C1 segment of cervical spinal cord (tissue), 14 donors: ENCODE data around the gene PLCB4.

ENCODE experiments used
- DNase-seq, 14 donors: peaks; one replicate each; lab custom pipeline; 2025; lab: John Stamatoyannopoulos, UW

PLCB4 gene

DNA sequence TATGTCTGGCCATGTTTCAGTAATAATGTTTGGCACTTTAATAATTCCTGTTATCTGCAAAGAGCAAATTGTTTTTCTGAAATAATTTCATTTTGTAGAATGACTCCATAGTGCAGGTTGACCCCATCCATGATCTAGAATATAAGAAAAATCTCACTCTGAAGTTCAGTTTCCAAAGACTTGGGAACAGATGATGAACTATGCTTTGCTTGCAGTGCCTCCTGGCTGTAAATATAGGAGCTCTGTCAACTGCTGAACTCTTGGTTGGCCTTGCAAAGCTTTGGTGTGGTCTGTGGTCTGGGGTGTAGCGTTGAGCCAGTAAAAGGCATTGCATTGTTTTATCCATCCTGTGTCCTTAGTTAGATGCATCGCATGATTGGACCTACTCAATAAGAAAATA, 104.0 kb downstream of the PLCB4 start:
- DNase-seq, result no peak

DNA sequence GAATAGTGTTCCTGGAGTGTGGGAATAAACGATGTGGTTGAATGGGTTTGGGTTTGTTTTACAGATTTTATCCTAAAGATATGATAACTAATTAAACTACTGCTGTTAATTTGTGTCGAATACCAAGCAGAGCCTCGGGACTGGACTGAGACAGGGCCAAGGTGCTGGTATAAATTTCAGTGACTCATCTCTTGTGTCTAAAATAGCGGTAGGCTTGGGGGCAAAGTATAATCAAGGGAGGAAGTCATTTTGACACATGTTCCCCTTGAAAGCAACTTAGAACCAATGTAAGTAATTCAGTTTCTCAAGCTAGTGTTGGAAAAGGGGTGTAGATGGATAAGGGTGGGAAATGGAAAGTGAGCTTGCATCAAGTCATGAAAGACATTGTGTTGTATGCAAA, 108.4 kb downstream of the PLCB4 start:
- DNase-seq, result no peak

DNA sequence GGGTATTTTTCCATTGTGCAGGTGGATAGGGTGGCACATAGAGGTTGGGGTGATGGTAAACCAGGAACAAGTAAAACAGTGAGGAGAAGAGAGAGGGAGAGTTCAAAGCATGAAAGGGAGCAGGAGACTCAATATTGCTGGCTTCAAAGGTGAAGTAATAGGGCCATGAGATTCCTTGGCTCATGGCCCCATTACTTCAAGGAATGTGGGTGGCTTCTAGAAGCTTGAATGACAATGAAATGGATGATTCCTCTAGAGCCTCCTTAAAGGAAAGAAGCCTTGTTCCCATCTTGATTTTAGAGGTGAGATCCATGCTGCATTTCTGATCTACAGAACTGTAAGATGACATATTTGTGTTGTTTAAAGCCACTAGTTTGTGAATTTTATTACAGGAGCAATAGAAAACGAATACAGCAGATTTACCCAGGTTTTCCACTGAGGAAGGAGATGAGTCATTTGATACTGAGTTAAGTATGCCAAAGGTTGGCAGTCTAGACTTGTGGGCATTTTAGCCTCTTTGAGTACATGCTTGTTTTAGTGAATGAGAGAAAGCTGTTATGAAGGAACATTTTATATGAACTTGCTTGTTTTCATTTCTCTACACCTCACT, 110.4 kb downstream of the PLCB4 start:
- no peak for DNase-seq

DNA sequence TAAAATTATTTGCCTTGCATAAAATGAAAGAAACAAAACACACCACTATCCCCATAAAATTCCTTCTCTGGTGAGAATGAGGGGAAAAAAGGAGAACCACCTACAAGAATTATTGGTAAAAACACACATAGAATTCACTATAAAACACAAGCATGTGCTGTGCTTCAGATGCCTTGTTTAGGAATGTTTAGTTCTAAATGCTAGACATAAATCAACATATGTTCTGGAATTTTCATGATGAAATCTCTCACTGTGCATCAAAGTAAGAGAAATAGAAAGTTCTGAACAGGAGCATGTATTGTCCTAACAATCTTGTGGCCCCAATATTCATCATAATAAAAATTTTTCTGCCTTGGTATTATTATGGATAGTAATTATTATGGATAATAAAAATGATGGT, 111.0 kb downstream of the PLCB4 start:
- DNase-seq, result no peak

DNA sequence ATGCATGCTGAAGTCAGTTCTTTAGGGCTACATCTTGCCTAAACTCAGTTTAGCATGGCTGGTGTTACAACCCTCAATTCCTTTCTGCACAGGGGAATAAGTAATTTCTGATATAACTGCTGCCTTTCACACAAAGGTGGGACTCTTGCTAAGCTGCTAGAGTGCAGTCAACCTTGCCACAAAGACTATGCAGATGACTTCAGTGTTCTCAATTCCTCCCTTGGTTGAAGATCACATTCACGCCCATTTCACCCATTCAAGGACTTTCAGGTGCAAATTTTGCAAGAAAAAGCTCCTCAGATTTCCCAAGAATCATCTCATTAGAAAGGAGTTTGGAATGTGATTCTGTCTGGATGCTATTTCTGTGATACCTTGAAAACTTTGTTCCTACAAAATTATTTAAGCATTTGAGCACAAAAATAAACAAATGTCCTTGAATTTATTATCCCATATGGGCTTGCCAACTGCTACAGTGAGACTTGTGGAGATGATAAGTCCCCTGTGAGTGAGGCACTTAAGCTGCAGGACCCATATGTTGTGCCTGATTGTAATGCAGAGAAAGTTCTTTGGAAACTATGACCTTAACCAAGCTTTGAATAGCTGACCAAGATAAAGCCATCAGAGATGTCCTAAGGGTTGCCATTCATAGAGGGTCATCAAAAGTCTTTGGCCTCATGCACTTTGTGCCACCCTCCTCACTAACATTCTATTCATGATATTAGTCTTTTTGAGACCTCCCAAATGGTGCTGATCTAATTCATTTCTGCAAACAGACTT, 111.8 kb downstream of the PLCB4 start:
- DNase-seq, result no peak

DNA sequence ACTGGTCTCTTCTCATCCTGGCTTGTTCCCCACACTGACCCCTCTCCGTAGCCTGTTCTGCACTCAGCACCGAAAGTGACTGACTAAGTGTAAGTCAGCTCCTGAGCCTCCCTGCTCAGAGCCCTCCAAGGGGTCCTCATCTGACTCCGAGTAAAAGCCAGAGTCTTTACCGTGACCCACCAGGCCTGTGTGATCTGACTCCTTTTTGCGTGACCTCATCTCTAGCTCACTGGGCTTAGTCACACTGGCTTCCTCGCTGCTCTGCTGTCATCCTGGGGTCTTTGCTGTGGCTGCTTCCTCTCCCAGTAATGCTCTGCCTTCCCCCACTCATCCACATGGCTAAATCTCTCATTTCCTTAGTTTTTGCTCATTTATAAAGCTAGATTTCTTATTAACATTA, 116.6 kb downstream of the PLCB4 start:
- no peak for DNase-seq

DNA sequence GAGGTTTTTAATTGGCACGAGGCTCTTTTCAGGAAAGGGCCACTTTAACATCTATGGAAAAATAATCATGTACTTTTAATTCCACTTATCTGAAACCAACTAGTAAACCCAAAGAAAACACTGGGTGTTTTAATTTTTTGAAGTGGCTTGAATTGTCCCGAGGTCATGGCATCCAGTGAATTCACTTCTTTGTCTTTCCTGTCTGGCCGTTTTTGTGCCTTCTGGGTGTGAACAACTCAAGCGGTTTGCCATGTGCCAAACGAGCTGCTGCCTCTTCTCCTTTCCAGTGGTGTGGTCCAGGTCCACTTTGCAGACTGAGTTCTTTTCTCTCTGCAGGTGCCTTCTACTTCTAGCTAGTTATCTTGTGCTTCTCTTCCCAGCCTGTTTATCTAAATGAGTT, 117.5 kb downstream of the PLCB4 start:
- no peak for DNase-seq

DNA sequence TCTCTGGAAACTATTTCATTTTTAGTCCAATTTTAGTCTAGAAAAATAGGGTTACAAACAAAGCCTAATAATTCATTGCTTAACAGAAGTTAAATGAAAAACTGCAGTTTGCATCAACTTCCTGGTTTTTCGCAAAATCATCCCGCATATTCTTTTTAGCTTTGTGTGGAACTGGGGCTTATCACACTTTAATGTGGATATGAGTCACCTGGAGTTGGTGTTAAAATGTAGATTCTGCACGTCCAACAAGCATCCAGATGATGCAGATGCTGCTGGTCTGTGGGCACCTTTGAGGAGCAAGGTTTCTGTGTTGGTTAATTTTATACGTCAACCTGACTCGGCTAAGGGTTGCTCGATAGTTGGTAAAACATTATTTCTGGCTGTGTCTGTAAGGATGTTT, 126.1 kb downstream of the PLCB4 start:
- no peak for DNase-seq

DNA sequence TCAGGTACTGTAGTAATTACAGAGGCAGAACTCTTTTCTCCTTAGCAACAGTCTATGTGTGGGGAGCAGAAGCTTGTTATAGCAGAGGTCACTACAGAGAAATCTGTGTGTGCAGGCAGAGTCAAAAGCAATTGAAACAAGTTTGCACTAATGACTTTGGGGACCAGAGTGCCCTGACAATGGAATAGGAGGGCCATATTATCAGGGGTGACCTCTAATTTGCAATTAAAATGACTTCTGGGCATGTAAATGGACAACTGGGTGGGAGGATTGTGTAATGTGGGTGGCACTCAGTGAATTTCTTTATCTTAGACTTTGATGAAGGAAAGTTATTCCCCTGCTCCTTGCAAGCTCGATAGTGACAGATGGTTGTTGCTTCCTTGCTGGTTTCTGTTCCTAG, 127.2 kb downstream of the PLCB4 start:
- DNase-seq, result no peak

DNA sequence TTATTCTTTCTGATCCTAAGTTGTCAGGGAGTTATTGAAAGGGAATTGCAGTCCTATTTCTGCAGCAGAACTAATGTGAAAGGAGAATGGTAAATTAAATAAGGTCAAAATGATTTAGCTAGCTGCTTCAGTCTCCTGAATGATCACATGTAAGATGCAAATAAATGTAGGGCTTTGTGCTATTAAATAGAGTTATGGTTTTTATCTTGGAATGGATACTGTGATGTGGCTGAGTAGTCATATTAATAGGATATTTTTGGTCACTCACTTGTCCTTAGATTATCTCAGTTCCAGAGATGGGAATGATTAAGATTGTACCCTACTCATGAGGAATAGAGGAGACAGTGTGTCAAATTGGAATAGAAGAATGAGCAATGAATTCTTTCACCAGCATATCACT, 129.6 kb downstream of the PLCB4 start:
- no peak for DNase-seq

DNA sequence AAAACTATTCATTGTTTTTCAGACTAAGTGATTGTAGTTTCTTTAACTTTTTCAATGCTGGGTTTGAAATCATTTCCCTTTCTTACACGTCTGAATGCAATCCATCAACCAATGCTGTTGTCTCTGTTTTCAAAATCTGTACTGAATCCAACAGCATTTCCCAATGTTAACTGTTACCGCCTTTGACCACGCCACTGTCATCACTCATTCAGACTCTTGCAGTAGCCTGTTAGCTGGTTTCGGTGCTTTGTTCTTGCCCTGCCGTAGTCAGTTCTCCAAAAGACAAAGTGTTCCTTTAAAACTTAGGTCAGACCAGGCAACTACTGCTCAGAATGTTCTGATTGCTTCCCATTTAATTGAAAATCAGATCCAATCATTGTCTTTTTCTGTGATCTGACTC, 131.3 kb downstream of the PLCB4 start:
- no peak for DNase-seq

DNA sequence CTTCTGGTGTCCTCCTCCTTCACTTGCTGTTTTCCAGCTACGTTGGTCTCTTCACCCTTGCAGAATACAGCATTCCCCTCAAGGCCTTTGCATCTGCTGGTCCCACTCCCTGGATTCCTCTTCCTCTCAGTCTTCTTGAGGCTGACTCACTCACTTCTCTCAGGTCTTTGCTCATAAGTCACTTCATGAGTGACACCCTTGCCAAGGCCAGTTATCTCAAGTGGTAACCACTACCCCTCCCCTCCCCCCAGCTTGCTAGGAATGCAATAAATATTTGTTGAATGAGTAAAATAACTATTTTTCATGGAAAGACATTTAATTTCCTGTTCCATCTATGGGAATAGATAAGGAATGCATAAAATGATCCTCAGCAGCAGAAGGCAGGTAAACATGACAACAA, 131.7 kb downstream of the PLCB4 start:
- no peak for DNase-seq

DNA sequence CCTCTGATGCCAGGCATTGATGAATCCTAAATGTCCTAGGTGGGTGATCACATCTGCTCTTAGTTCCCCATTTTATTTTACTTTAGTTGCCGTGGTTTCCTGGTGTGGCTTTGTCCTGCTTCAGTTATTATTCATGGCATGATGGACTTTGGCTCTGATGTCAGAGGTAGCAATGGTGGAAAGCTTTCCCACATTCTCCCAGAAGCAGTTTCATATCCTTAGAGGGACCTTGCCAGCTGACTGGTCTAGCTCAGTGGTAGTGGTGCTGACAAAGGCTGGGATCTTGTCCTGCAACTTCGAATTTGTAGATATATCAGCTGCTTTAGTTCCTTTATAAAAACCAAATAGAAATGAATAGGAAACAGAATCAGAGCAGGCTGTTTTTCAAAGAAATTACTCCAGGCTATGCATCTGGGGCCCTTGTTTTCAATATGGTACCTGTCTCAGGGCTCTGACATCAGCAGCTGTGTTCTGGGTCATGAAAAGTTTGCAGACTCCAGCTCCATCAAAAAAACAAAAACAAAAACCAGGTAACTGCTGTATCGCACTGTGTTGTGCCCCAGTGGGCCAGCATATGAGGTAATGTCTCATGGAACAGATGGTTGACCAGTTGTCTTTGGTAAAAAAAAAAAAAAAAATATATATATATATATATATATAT, 133.7 kb downstream of the PLCB4 start:
- DNase-seq, result no peak

DNA sequence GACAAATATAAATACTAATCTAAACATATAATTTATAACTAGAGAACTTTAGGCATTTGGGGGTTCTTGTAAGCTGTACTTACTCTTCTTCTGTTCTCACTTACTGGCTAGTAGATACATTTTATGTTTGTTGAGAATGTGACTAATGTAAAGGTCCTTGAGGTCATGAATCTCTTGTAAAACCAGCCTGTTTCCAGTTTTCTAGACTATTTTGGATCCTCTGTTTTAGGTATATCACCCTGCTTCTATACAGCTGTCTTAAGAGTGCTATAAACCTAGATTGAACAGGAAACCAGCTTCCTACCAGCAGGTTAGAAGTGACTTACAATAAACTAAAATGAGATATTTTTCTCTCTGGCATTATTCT, 134.2 kb downstream of the PLCB4 start:
- DNase-seq, result no peak

DNA sequence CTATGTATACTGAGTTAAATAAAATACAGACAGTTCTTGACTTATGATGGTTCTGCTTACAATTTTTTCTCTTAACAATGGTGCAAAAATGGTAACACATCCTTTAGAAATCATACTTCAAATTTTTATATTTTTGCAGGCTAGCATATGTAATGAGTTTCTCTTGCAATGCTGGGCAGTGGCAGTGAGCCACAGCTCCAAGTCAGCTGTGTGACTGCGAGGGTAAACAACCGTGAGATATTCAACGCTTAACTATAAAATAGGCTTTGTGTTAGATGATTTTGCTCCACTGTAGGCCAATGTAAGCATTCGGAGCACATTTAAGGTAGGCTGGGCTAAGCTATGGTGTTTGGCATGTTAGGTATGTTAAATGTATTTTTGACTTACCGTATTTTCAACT, 136.1 kb downstream of the PLCB4 start:
- DNase-seq, result no peak

DNA sequence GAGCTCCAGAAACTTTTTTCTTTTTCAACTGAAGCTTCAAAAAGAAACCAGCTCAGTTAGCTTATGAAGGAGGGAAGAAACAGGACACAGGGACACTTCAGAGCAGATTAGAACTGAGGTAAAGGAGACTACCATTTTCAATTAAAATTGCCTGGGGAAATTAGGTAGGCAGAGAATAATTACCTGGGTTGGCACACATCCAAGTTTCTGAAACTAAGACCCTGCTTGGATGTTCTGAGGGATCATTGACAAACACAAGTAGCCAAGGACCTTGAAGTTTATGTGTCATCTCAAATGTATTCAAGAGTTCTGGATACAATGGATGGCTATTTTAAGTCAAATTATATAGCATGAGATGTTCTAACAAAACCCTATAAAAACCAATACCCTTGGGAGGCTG, 137.6 kb downstream of the PLCB4 start:
- no peak for DNase-seq

DNA sequence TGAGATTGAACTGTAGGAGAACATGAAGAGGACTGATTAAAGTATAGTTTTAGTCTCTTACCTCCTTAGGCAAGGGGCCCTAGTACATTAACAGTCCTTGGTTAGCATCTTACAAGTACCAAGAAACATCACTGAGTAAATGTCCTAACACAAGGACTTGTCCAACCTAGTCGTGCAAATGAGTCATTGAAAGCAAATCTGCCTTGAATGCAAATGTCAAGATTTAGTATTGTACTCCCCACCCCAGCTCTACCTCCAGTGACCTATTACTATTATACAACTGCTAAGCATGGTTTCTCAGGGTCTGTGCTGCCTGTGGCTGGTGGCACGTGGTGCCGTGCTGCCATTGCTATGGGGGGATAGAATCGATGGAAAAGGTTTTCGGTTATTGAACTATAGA, 138.4 kb downstream of the PLCB4 start:
- DNase-seq, result no peak

DNA sequence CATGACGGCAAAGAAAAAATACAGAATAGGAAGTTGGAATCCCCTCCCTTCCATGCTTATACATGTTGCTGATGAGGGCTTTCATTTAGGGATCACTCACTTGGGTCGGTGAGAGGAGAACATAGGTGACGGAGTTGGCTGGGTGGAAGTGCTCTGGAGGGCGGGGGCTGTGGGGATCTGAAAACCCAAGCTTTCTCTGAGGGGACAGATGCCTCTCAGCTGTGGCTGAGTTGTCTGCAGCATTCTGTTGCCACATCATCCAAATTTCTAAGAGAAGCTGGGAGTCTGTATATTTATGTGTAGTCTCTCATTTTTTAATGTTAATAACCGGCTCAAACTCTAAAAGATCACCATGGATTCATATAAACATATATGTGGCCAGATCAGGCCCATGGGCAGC, 141.5 kb downstream of the PLCB4 start:
- no peak for DNase-seq

DNA sequence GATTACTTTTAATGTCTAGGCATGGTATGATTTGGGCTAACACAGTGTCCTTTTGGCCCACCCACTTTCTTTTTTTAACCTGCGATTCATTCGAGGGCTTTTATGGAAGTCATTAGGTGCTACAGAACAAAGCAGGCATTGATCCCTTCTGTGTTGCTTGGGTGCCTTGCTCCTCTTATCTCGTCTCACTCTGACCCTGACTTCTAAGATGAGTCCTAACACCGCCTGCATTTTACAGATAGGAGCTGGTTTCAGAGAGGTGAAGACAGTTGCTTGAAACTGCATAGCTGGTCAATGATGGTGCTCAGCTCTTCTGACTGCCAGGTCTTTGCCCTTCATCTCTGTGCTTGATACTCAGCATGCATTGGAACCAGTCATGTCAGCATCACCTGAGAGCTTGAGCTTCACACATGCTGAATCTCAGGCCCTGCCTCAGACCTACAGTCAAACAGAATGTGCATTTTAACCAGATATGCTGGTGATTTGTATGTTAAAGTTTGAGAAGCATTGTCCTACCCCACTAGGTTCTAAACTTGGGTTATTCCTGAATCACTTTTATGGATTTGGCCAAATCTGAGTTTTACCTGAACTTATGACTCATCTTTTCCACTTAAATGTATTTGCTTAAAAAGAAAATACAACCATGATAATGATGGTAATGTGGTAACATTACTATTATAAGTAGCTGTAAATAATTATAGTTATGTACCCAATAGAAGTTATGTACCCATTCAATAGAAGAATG, 142.3 kb downstream of the PLCB4 start:
- DNase-seq, result no peak

DNA sequence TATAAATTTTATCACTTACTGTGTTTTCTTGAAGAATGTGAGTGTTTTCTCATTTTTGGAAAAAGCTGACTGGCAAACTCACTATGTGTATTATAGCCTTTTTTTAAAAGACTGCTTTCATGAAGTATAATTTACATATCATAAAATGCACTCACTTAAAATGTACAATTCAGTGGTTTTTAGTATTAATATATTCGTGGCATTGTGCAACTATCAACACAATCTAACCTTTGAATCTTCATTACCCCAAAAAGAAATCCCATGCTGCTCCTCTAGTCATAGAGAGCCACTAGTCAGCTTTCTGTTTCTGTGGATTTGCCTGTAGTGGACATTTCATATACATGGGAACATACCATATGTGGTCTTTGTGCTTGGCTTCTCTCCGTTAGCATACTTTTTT, 143.8 kb downstream of the PLCB4 start:
- no peak for DNase-seq

DNA sequence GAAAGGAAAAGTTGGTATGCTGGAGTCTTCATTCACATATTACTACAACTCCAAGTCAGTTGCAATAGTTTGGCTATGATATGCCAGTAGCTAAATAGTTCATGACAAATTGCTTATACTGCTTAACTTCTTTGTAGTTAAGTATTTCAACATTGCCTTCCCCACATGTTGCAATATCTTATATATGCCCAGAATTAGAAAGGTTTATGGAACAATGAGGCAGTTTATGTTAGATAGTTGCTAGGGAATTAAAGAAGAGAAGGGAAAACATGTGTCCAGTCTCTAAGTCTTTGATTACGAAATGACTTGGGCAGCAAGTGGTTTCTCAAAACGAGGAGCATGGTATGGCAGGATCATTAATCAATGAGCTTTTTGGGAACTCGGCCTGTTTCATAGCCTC, 145.8 kb downstream of the PLCB4 start:
- no peak for DNase-seq

DNA sequence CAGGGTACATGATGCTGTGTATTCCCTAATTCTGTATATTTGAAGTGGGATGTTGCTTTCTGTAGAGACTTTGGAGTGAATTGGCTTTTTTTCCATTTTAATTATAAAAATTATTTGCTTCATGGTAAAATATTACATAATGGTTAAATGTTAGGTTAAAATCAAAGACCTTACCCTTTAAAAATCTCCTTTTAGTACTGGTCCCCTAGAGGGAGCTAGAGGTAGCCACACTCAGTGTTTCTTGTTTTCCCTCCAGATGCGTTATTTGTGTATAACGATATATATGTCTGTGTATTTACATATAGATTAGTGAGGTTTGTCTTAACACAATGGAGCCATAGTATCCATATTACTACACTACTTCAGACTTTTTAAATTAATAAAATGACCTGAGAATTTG, 146.7 kb downstream of the PLCB4 start:
- no peak for DNase-seq

DNA sequence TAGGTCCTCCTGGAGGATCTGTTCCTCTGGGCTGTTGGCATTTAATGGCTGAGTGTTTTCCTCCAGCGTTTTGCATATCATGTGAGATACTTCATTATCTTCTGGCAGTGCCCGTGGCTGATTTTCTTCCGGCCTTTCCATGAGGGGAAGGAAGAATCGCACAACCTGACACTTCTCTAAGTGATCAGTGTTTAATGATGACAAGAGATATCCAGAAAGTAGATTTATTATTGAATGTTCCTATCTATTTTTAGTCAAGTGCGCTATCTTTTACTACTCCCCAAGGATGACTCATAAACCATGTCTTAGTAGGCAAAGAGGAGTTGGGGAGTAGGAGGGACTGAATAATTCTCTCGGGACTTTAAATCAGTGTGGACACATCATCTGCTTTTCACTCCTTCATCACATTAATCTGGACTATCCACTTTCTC, 149.7 kb downstream of the PLCB4 start:
- no peak for DNase-seq
